HG03097 (cell line): ENCODE measurements around the gene MAPK9.

Experiments used
- ATAC-seq: cut with Tn5 transposase; IDR thresholded peaks from one replicate; pipeline ENCODE4 v1.9.1; 2021; ENCODE audit not compliant: unreplicated experiment, low FRiP score

Gene MAPK9

DNA sequence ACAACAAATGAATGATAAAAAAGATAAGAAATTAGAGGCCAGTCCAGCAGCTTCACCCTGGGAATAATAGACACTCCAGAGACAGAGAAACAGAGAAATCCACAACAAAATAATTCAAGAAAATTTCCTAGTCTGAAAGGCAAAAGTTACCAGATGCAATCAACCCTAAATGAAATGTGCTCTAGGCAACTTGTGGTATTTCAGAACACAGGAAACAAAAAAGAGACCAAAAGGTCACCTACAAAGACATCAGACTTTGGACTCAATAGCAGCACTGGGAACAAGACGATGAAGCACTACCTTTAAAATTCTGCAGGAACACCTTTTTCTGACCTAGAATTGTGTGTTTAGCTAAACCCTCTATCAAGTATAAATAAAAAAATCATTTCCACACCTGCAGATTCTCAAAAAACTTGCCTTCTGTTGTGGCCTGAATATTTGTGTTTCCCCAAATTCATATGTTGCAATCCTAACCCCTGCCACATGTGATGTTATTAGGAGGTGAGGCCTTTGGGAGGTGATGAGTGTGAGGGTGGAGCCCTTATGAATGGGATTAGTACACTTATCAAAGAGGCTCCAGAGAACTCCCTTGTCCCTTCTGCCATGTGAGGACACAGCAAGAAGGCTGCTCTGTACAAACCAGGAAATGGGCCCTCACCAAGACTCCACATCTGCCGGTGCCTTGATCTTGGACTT, 5.9 kb upstream of the MAPK9 start:
- ATAC-seq: no peak

DNA sequence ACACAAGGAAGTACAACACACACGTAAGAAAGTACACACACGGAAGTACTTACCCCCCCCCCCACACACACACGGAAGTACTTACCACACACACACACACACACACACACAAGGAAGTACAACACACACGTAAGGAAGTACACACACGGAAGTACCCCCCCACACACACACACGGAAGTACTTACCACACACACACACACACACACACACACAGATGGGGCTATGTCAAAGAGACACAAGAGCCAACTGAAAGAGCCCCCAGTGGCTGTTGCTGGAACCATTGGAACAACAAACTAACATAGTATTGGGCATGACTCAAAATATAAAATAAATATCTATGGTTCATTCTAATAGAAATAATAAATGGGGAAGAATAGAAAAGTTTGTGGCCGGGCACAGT, 4.9 kb upstream of the MAPK9 start:
- ATAC-seq: no peak

DNA sequence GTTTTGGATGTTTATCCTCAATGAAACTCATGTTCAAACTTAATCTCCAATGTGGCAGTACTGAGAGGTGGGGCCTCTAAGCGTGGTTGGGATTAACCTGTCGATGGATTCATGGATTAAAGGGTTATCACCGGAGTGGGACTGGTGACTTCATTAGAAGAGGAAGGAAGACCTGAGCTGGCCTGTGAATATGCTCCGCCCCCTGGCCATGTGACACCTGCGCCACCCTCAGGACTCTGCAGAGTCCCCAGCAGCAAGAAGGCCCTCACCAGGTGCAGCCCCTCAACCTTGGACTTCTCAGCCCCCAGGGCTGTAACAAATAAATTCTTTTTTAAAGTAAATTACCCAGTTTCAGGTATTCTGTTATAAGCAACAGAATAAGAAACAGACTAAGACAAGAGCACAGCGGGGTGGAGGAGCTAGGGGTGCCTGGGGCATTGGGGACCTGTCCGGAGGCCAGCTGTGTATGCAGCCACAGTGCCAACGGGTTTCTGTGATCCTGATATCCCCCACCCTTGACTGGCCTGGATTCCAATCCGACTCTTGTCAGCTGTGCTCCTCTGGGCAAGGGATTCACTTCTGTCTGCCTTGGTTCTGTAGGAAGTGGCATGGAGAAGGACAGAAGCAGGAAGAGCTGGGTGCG, 3.2 kb upstream of the MAPK9 start:
- no peak for ATAC-seq

DNA sequence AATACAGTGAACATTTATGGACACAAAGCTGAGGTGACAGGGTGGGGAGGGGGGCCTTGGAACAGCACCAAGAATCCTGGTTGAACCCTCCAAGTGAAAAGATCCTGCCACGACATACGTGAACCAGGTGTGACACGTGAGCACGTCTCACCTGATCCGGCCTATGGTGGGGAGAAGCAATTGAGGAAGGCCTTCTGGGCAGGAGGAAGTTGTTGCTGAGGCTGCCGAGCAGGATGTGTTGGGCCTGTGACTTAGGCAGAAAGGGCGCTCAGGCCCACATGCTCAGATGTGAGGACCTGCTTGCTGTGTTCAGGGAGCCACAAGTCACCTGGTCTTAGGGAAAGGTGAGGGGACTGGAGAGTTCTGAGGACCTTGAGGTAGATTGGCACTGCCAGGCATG, 2.5 kb upstream of the MAPK9 start:
- ATAC-seq: no peak

DNA sequence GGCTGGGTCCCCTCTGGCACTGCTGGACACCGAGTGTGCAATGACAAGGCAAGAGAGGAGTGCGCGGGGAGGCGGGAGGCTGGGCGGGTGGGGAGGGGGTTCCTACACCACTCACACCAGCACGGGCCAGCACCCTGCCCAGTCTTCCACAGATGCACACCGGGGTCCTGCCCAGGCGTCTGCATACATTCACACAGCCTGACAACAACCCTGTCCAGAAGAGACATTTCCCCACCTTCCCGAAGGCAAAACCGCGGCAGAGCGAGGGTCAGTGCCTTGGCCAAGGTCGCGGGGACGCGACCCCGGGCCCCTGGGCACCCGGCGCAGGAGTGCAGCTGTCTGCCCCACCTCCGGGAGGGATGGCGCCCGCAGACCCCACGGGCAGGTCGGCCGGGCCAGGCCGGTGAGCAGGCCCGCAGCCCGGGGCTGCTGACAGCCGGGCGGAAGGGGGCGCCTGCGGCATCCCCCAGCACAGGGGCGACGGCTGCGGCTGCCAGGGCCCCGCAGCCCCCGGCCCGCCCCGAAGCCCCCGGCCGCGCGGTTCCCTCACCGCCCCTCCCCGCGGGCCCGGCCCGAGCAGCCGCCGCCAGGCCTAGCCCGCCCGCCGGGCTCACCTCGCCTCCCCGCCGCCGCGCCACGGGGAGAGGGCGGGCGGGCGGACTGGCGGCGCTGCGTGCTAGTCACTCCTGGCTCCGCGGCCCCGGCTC, 496 bp downstream of the MAPK9 start:
- ATAC-seq: peak; percentile 27

DNA sequence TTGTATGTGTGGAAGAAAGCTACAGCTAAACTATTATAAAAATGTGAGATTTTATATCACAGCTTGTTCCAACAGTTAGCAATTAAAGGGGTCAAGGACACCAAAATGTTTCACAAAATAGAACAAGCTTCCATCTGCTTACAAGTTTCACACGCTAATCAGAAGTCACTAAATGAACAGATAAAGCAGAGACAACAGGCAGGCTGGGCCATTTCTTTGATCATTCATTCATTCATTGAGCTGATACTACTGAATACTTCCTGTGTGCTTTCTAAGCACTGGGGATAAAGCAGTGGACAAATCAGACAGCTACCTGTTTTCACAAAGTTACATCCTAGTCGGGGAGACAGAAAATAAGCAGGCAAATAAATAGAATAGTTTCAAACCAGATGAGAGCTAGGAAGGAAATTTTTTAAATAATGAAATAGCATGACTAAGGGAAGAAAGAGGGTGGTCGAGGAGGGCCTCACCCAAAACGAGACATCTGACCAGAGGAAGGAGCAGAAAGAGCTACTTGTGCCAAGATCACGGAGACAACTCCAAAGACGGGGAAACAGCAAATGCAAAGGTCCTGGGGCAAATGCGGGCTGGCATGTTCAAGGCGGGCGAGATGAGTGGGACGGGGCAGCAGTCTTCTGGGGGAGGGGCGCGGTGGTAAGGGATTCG, 1.2 kb downstream of the MAPK9 start:
- ATAC-seq: no peak

DNA sequence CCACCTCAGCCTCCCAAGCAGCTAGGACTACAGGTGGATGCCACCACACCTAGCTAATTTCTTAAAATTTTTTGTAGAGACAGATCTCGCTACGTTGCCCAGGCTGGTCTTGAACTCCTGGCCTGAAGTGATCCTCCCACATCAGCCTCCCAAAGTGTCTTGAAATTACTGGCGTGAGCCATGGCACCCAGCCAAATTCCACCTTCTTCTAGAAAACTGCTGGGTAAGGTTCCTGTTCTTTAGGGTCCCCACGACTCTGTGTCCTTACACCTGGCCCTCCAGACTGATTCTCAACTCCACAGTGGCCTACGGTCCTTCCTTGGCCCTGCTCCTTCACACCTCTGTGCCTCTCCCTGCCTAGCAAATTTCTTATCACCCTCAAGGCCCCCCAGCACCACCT, 1.9 kb downstream of the MAPK9 start:
- no peak for ATAC-seq

DNA sequence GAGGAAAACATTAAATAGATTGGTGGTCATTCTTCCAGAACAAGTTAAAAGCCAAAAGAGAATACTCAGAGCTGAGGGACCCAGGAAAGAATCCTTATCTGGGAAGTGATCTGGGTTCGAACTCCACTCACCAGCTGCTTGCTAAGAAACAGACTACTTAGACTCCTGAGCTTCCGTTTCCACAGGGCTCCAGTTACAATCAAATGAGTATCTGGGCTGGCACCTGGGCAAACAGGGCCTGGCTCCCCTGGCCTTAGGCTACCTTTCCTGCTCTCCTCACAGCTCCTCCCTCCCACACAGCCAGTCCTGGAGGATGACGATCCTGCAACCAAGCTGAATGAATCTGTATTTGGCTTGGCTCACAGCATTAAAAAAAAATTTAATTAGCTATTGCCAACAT, 2.5 kb downstream of the MAPK9 start:
- no peak for ATAC-seq

DNA sequence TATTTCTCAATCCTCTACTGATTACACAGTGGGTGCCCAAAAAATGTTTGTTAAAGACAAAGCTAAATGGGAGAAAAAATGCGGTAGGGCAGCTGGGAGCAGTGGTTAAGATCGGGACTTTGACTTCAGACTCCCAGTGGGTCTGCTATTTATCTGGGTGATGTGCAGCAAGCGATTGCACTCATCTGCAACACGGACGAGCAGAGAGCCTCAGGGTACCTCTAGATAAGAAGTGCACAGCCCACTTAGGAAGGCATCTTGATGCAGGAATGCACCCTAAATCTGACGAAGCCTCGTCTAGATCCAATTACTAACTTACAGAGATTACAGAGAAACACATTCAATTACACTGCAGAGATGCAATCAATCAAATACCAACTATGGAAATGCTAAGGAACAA, 4.0 kb downstream of the MAPK9 start:
- no peak for ATAC-seq

DNA sequence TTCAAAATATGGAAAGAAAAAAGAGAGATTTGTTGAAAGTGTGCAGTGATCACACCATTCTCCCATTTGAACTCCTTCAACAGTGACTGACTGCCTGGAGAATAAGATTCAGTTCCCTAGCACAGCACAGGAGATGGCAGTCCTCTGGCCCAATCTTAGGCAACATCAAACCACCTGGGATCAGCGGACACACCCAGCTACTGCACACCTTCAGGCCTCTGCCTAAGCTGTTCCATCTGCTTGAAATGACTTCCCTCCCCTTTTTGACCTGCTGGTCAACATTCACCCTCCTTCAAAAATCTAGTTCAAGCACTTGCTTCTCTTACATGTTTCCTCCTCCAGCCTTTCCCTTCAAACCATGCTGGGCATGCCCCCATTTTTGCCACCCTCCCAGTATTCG, 4.5 kb downstream of the MAPK9 start:
- ATAC-seq: no peak

DNA sequence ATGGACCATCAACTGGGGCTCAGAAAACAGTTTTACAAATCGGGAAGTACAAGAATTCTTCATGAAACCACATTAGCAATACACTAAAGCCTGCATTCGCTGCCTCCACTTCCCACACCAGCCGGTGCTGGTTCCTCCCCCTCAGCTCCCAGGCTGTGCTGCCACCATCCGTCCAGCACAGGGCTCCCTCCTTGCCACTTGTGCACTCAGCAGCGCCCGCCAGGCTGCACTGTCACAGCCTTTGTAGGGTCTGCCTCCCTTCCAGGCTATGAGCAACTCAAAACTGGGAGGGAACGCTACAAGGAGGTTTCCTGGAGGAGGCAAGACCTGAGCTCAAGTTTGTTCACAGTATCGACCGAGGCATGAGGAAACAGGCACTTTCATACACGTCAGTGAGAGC, 7.7 kb downstream of the MAPK9 start:
- no peak for ATAC-seq

DNA sequence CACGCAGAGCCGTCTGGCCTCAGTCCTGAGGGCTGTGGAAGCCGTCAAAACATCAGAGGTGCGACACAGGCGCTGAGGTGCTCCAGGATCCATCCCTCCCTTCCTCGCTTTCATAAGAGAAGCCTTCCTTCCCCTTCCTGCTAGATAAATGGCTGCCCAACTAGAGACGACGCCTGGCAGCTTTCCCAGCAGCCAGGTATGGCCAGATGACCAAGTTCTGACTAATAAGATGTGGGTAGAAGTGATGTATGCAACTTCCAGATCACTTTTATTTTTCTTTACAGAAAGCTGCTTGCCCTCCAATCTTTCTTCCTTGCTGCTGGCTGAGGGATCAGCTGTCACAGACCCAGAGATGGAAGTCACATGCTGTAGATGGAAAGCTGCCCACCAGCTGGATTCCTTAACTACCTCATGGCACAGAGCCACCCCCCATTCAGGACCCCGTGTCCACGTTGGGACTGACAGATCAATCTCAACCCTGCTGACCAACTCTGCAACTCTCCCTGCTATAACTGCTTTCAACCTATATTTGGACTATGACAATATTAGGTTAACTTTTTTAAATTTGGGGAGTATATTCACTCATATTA, 8.8 kb downstream of the MAPK9 start:
- no peak for ATAC-seq

DNA sequence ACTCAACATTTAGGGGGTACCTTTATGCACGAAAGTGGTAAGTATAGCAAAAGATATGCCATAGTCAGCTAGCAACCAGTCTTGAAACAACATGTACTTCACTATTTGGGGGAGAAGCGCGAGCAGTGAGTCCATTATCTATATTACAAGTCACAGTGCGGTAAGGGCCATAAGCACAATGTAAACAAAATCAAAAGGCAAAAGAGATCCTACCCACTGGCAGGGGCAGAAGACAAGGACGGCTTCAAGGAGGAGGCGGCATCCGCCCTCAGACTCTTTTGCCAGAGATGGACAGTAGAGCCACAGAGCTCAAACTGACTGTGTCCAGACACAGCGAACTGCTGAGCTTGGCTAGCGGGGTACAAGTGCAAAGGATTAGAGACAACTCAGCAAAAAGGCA, 9.6 kb downstream of the MAPK9 start:
- ATAC-seq: no peak

DNA sequence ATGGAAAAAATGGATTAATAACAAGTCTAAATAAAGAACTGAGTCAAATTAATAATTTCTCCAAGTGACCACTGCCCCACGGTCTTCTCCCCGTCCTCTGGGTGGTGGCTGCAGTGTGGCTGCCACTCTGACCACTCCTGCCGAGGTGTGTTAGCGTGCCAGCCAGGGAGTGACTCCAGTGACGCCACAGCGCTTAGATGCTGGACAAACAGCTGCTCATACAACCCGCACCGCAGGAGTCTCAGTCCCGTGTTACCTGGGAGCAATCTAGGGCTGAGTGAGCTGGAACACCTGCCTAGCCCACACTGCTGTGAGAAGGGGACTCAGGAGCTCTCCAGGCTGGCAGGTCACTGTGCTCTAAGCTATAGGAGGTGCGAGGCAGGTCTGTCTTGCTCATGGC, 10.2 kb downstream of the MAPK9 start:
- no peak for ATAC-seq

DNA sequence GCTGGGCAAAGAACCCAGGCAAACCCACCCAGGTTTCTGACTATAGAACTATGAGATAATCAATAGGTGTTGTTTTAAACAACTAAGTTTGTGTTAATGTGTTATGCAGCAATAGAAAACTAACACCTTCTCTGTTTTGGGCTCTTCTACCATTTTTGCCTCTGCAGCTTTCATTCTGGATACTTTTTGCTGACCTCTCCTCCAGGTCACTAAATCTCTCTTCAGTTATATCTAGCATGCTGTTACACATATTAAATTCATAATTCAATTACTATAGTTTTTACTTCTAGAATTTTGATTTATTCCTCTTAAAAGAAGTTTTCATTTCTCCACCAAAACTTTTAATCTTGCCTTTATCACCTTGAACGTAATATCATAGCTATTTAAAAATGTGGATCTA, 17.2 kb downstream of the MAPK9 start:
- no peak for ATAC-seq

DNA sequence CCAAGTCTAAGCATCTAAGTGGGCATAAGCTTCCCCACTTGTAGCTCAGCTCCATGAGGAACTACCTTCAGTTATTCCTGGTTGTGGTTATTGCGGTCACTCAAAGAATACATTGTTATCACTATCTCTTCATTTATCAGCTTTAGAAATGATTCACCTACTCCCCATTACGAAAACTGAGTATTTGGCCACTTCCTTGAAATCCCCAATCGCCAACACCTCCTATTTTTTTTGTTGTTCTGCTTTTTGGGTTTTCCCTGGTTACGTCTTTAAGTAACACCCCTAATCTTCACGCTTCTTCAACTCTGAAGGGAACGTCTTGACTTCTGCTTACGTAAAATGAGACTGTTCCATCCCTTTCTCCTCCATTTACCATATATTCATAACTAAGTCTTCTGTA, 20.7 kb downstream of the MAPK9 start:
- no peak for ATAC-seq

DNA sequence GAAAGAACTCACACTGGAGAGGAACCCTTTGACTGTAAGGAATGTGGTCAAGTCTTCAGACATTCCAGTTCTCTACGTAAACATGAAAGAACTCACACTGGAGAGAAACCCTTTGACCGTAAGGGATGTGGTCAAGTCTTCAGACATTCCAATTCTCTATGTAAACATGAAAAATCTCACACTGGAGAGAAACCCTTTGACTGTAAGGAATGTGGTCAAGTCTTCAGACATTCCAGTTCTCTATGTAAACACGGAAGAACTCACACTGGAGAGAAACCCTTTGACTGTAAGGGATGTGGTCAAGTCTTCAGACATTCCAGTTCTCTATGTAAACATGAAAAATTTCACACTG, 32.6 kb downstream of the MAPK9 start:
- no peak for ATAC-seq

DNA sequence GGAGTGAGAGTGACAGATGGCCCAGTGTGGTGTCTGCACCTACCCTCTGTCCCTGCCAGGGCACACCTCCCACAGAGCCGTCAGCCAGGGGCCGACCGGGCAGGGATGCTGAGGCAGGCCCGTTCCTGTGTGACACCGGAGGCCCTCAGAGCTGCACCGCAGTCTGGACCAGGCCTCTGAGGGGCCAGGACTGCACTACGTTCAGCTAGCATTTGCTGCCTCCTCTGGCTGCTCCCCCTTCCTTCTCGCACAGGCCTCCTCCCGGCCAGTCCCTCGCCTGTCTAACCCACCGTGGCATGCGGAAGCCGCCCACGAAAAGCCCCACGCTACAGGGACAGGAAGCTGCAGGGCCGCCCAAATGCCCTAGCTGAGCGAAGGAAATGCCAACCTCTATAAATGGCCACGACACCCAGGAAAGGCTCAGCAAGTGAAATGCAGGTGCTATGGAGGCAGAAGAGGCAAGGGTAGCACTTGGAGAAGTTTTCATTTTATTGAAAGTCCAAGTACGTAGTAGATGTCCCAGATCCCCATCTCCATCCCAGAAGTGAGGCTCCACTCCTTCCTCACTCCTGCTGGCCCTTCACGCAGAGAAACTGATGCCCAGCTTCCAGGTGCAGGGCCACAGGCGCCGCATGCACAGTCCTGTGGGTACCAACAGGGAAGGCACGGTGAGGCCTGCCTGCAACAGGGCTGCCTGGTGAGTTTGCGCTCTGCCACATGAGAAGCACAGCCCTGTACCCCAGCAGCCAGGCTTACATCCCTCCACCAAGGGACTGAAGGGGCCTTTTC, 38.7 kb downstream of the MAPK9 start:
- ATAC-seq: no peak

DNA sequence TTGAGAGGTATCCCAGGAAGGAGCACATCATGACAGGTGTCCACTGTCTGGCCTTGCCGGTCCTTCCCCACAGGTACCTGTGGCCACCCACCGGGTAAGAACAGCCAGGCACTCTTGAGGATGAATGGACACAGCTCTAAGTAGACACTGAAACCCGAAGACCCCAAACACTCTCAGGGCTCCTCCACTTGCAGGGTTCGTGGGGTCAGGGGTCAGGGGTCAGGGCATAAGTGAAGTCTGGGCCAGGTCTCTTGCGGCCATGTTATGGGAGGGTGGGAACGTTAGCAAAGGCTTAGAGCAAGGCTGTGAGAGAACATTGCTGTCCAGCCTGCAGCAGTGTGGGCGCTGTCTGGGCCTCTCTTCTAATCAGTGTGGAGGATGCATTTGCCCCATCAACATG, 40.0 kb downstream of the MAPK9 start:
- no peak for ATAC-seq

DNA sequence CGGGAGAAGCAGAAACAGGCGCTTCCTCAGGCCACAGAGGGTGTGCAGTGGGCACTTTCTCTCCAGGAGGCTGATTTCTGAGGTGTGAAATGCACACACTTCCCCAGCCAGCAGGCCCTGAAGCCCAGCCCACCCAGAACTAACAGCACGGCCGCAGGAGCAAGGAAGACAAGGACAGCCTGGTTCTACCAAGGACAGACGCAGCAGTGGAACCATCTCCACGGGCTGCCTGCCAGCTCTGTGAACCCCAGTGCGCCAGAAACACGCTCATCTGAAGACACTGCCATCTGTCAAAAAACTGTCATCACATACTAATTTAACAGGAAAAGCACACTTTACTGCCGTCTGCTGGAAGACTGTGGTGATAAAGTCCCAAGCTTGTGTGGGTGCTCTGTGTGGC, 40.7 kb downstream of the MAPK9 start:
- ATAC-seq: no peak

DNA sequence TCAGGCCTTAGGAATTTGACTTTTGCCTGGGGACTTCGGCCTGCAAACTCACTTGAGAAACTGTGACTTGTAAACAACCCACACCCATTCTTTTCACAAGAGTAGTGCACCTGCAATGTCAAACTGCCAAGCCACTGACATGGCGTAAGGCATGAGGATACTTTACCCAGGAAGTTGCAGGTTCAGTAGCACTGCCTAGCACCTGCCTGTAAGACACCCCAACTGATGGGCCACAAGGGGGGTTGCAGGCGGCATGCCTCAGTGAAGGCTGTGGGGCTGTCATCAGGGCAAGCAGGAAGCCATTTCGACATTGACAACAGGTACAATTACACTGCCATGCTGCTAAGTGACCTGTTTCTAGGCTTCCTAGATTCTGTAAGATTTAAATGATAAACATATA, 41.6 kb downstream of the MAPK9 start:
- no peak for ATAC-seq
